ENCODE data around the gene CRHR1.

- TF ChIP-seq CTCF (IDR thresholded peaks at IDR 0.05) (no peak), POLR2AphosphoS5 (IDR thresholded peaks at IDR 0.05; ENCODE audit: low read depth, low read length) (no peak), REST (IDR thresholded peaks at IDR 0.05; ENCODE audit: insufficient read depth in 1 of 2, low read depth in 2 of 2, low read length in 1 of 2) (no peak), SIN3A (IDR thresholded peaks at IDR 0.05; ENCODE audit: borderline replicate concordance, insufficient read depth, low read depth, low read length) (no peak)
Observed at GRCh38 chr17:45828582-45829133, 44.5 kb downstream of the CRHR1 start.

Data from Panc1 (cell line).